Fibroblast of pulmonary artery (primary cell): ENCODE measurements around the gene FAM171A2.
A peak's percentile ranks its signal among the peaks of the same experiment; 100 is the strongest.

Experiments used
- DNase-seq: peaks from one replicate; pipeline ENCODE4 v3.0.0-alpha.2; 2010; ENCODE audit warnings: low read depth
- H3K4me3 ChIP-seq: replicated peaks from 2 replicates; pipeline ENCODE4 v1.5.1; 2011; ENCODE audit warnings: low read depth, mild to moderate bottlenecking, control low read depth, low read length, moderate library complexity
- TF ChIP-seq, protein P1 (sequence below): IDR thresholded peaks from 2 replicates; pipeline ENCODE4 v1.5.1; 2011; ENCODE audit warnings: mild to moderate bottlenecking, control low read depth, low read length, inconsistent platforms; ENCODE audit errors: missing control alignments

FAM171A2 gene

DNA sequence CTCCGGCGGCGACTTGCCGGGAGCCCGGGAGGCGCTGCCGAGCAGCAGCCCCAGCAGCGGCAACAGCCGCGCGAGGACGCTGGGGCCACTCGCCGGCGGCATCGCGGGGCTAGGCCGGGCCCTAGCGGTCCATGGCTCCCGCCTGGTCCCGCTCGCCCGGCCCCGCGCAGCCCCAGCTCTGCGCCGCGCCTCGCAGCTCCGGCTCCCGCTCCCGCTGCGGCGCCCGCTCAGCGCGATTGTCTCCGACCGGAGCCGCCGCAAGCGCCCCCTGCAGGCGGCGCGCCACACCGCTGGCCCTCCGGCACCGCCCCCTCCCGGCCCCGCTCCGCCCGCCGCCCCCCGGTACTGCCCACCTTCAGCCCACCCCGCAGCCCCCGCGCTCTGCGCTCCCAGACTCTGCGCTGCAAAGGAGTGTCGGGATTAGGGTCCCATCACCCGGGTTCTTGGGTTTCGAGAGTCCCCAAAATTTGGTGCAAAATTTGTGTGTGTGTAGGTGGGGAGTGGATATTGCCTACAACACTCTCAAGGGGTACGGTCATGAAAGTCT, at the start of gene FAM171A2:
FAM171A2 (minus strand) TSS at position 241 of the 547 bp plus-strand sequence; CDS start at position 102, 139 bp downstream.
- DNase-seq = peak; percentile 57
- H3K4me3 ChIP-seq = peak within 1 kb of the TSS; percentile 71
- TF ChIP-seq, protein P1, sequence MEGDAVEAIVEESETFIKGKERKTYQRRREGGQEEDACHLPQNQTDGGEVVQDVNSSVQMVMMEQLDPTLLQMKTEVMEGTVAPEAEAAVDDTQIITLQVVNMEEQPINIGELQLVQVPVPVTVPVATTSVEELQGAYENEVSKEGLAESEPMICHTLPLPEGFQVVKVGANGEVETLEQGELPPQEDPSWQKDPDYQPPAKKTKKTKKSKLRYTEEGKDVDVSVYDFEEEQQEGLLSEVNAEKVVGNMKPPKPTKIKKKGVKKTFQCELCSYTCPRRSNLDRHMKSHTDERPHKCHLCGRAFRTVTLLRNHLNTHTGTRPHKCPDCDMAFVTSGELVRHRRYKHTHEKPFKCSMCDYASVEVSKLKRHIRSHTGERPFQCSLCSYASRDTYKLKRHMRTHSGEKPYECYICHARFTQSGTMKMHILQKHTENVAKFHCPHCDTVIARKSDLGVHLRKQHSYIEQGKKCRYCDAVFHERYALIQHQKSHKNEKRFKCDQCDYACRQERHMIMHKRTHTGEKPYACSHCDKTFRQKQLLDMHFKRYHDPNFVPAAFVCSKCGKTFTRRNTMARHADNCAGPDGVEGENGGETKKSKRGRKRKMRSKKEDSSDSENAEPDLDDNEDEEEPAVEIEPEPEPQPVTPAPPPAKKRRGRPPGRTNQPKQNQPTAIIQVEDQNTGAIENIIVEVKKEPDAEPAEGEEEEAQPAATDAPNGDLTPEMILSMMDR = peak; percentile 19

DNA sequence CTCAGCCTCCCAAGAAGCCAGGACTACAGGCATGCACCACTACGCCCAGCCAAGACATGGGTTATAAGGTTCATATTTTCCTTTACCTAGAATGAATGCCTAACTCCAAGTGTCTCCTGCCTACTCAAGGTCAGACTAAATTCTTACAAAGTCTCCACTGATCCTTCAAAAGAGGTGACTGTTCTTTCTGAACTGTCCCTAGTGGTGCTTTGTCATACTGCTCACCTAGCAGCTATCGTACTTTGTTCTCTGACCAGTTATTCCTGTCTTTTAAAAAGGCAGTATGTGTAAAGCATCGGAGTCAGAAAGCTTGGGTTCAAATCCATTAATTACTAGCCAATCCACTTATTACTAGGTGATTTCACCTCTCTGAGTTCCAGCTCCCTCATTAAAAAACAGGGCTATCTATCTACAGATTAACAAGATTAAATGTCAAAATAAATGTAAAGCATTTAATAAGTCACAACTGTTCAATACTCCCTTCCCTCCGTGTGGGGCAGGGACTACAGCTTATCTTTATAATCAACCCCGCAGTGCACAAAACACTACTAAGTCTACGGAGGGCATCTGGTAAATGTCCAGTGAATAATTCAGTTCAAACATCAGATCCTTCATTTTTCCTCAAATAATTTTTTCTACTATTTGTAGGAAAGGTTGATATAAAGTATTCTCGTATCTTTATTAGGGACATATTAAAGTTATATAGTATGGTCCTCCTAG, 45.8 kb upstream of the FAM171A2 start:
- no peak overlapping the region for H3K4me3 ChIP-seq
- TF ChIP-seq, protein P1 = no peak
- no peak for DNase-seq

DNA sequence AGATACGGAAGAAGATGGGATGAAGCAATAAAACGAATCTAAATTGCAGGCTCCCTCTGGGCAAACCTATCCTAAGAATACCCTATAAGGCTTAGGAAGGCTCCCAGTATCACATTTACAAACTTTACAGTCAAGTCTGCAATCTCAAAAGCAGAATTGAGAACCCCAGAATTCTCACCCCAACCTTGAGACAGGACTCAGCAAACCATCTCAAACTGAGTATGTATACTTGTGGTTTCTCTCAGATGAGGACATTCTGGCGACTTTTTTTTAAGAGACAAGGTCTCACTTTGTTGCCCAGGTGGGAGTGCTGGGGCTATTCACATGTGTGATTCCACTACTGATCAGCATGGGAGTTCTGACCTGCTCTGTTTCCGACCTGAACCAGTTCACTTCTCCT, 45.1 kb upstream of the FAM171A2 start:
- TF ChIP-seq, protein P1 = no peak
- DNase-seq = no peak
- H3K4me3 ChIP-seq = no peak overlapping the region

DNA sequence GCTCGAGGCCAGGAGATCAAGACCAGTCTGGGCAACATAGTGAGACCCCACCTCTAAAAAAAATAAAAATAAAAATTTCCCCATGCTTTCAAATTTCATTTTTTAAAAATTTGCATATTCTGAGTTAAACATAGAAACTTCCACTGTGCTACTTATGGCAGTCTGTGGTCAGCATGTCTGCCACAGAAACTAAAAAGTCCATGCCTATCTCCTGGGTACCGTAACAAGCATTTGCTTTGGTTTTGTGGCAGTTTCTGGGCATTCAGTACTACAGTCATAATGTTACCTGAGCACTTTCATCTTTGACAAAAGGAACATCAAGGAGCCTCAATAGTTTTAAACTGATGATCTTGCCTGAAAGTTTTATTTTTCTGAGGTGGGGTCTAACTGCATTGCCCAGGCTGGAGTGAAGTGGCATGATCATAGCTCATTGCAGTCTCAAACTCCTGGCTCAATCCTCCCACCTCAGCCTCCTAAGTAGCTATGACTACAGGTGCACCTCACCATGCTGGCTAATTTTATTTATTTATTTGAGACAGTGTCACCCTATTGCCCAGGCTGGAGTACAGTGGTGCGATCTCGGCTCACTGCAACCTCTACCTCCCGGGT, 39.0 kb upstream of the FAM171A2 start:
- H3K4me3 ChIP-seq = no peak overlapping the region
- DNase-seq = no peak
- TF ChIP-seq, protein P1 = no peak

DNA sequence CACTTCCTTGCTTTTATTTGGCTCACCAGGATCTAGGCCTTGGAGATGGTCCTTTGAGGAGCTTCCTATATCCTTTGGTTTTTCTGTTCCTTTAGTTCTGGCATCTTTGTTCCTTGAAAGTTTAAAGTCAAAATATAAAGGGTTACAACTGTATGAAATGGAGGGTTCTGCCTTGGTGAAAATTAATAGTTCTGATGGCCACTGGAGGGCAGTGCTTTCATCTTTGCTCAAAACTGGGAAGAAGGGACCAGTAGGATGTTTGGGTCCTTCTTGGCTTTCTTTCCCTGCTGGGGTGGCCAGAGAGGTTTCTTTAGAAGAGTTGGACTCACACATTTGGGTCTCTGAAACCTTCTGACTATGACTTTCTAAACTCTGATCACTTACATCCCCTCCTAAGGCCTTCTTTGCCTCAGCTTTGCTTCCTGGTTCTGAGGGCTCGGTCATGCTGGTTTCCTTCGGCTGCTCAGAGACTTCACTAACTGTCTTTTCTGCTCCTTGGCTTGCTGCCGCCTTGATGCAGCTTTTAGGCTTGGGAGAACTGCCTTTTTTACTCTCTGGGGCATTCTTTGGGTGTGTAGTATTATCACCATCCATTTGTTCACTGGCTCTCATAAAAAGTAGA, 36.7 kb upstream of the FAM171A2 start:
- peak; percentile 45 for DNase-seq
- TF ChIP-seq, protein P1 = peak; percentile 55
- no peak overlapping the region for H3K4me3 ChIP-seq

DNA sequence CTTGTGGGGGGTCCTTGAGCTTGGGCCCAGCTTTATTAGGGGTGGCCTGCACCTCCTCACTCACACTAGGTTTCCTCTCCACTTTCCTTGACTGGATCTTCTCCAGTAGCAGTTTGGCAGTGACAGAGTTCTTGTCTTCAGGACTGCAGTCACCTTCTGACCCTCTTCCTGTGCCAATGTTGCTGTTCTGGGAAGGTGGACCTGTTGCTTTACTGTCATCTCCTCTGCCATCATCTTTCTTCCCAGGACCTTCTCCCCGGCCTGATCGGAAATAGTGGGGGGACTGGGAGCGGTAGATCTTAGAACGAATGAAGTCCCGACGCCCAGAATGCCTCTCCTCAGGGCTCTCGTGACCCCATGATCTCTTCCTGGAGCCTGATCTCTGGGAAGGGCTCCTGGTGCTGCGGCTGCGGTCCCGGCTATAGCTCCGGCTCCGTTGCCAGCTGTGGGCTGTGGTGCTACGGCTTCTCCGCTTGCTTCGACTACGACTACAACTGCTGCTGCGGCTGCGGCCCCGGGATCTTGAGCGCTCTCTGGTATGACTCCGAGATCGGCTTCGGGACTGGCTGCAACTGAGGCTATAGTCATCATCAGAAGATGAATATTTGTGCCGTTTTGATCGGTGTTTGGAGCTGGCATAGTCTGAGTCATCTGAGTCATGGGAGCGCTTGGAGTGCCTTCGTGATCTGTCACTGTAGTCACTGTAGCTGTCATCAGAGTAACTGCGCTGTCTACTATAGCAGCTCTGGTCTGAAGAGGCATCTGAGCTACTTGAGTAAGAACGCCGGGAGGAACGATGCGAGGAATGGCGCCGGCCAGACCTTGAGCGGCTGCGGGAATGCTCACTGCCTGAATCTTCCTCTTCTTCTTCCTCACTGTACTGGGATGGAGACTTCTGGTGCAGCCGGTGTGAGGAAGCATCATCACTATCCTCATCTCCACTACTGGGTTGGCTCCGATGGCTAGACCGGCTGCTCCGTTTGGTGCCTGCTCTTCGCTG, 35.3 kb upstream of the FAM171A2 start:
- TF ChIP-seq, protein P1 = no peak
- no peak overlapping the region for H3K4me3 ChIP-seq
- DNase-seq = no peak
